CD4-positive, alpha-beta T cell (primary cell): ENCODE results near the gene RPL31. TPM values are rescaled to one million over a fixed set of nuclear protein-coding genes. Genes with fewer than 3 reads are reported as not detected.
"Not testable (repeated sequence)": the region's sequence is repeated elsewhere in the genome, so short reads cannot be mapped to it uniquely, and the experiment has no call there.

Source experiments
- ATAC-seq: fragments of 200-7000 bp; cut with Tn5 transposase; one replicate; pipeline ENCODE4 v1.10.0; 2022; ENCODE audit warnings: mild to moderate bottlenecking; ENCODE audit not compliant: poor library complexity
- CTCF ChIA-PET: fragments of 350-600 bp; sonication (Branson Sonifier 250); formaldehyde crosslinking; loops from one replicate; lab custom pipeline; 2021; ENCODE audit warnings: antibody characterized with exemption, inconsistent platforms; lab: Charles Lee
- POLR2A ChIA-PET: fragments of 350-600 bp; sonication (Branson Sonifier 250); formaldehyde crosslinking; loops from one replicate; lab custom pipeline; 2021; ENCODE audit warnings: antibody characterized with exemption, inconsistent platforms; lab: Charles Lee
- DNase-seq, 14 experiments: peaks; one replicate each; pipeline ENCODE4 v3.0.0-alpha.2; 2013 to 2020; ENCODE audit warnings: mixed read lengths in 2 of 14
- H3K27ac ChIP-seq, 2 donors: one replicate each; pipeline versions ENCODE4 v1.5.1 to v1.7.0; 2013; ENCODE audit warnings: low read length in 2 of 2, low read depth in 1 of 2, mild to moderate bottlenecking in 1 of 2
- H3K27me3 ChIP-seq, 2 experiments: 1 replicate in 1 of 2; 2 replicates in 1 of 2; pipeline versions ENCODE4 v1.6.1 to v1.7.0; 2013; ENCODE audit warnings: low read length in 2 of 2, control low read depth in 1 of 2, mild to moderate bottlenecking in 1 of 2, moderate library complexity in 1 of 2; ENCODE audit not compliant: insufficient read depth in 2 of 2, control insufficient read depth in 1 of 2
- H3K36me3 ChIP-seq: one replicate; pipeline ENCODE4 v1.6.1; 2013; ENCODE audit warnings: low read length, control low read depth; ENCODE audit not compliant: insufficient read depth
- H3K4me1 ChIP-seq: one replicate; pipeline ENCODE4 v1.6.1; 2013; ENCODE audit warnings: low read length, control low read depth; ENCODE audit not compliant: insufficient read depth
- H3K4me3 ChIP-seq: one replicate; pipeline ENCODE4 v1.5.1; 2013; ENCODE audit warnings: mild to moderate bottlenecking, low read length, moderate library complexity
- H3K9me3 ChIP-seq, 2 experiments: 1 replicate in 1 of 2; 2 replicates in 1 of 2; pipeline versions ENCODE4 v1.6.1 to v1.7.0; 2013; ENCODE audit warnings: low read length in 2 of 2, mild to moderate bottlenecking in 2 of 2, control low read depth in 1 of 2, moderate library complexity in 1 of 2; ENCODE audit not compliant: control insufficient read depth in 1 of 2, insufficient read depth in 1 of 2
- H3K27ac Mint-ChIP-seq: one replicate; pipeline ENCODE4 v1.8.0; 2020; ENCODE audit warnings: mixed read lengths
- H3K27me3 Mint-ChIP-seq: one replicate; pipeline ENCODE4 v1.8.0; 2021; ENCODE audit warnings: mixed read lengths
- H3K36me3 Mint-ChIP-seq: one replicate; pipeline ENCODE4 v1.8.0; 2021; ENCODE audit warnings: low read depth, mixed read lengths
- H3K4me1 Mint-ChIP-seq: one replicate; pipeline ENCODE4 v1.8.0; 2021; ENCODE audit warnings: low read depth, mixed read lengths
- H3K4me3 Mint-ChIP-seq: one replicate; pipeline ENCODE4 v1.8.0; 2020; ENCODE audit warnings: mild to moderate bottlenecking, mixed read lengths
- H3K9me3 Mint-ChIP-seq: one replicate; pipeline ENCODE4 v1.8.0; 2020; ENCODE audit warnings: mixed read lengths
- intact Hi-C, 2 experiments: fragments of 100-400 bp; cut with DNase I in 1 of 2; cut with micrococcal nuclease in 1 of 2; formaldehyde crosslinking; loops; one replicate each; pipeline versions ENCODE4 v1.15.1 to v1.9.0; 2023 to 2025; cut with DNase I, micrococcal nuclease
- total RNA-seq, 174 experiments: library from RNA in 2 of 174; stranded (reverse) in 2 of 174; gene quantifications; one replicate each; pipeline ENCODE4 v1.2.3 and lab custom pipeline; 2021 to 2026
- TF ChIP-seq, protein P1 (sequence below): fragments of 200-600 bp; IDR thresholded peaks from one replicate; pipeline ENCODE4 v1.8.0; 2022; ENCODE audit warnings: antibody characterized with exemption, mild to moderate bottlenecking

RPL31 gene
- total RNA-seq, 2 experiments from 2014 or later = 2,901 to 2,913 TPM

- Histone ChIP-seq H3K4me3 (no peak overlapping the region), H3K27ac (no peak overlapping the region), H3K27me3 (peaks cover 0 to 2% of the 10 kb centered on the region in 2 experiments), H3K36me3 (no peaks in the 10 kb centered on the region), H3K9me3 (no peaks in the 10 kb centered on the region), H3K4me1 (no peaks in the 10 kb centered on the region)
- intact Hi-C loops = no loop called here
- CTCF ChIA-PET = no interaction called here
- Mint-ChIP-seq H3K27me3 (no peaks in the 10 kb centered on the region), H3K27ac (no peak overlapping the region), H3K4me3 (no peak overlapping the region), H3K9me3 (no peaks in the 10 kb centered on the region), H3K4me1 (no peaks in the 10 kb centered on the region), H3K36me3 (peaks cover 5% of the 10 kb centered on the region)
- no peak for DNase-seq
- no peak for ATAC-seq
- TF ChIP-seq, protein P1, sequence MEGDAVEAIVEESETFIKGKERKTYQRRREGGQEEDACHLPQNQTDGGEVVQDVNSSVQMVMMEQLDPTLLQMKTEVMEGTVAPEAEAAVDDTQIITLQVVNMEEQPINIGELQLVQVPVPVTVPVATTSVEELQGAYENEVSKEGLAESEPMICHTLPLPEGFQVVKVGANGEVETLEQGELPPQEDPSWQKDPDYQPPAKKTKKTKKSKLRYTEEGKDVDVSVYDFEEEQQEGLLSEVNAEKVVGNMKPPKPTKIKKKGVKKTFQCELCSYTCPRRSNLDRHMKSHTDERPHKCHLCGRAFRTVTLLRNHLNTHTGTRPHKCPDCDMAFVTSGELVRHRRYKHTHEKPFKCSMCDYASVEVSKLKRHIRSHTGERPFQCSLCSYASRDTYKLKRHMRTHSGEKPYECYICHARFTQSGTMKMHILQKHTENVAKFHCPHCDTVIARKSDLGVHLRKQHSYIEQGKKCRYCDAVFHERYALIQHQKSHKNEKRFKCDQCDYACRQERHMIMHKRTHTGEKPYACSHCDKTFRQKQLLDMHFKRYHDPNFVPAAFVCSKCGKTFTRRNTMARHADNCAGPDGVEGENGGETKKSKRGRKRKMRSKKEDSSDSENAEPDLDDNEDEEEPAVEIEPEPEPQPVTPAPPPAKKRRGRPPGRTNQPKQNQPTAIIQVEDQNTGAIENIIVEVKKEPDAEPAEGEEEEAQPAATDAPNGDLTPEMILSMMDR = no peak
- POLR2A ChIA-PET = no interaction called here
These were observed 45.7 kb downstream of the RPL31 start for GRCh38 chr2:101047774-101048173.

- no peaks in the 10 kb centered on the region for H3K9me3 Mint-ChIP-seq
- H3K27me3 ChIP-seq = no peaks in the 10 kb centered on the region
- no peaks in the 10 kb centered on the region for H3K27me3 Mint-ChIP-seq
- peaks cover 5% of the 10 kb centered on the region for H3K36me3 Mint-ChIP-seq
- DNase-seq = no peak
- intact Hi-C loops = no loop called here
- POLR2A ChIA-PET = no interaction called here
- H3K4me1 ChIP-seq = no peaks in the 10 kb centered on the region
- H3K27ac ChIP-seq = no peak overlapping the region
- H3K4me3 Mint-ChIP-seq = no peak overlapping the region
- ATAC-seq = no peak
- CTCF ChIA-PET = no interaction called here
- no peak overlapping the region for H3K27ac Mint-ChIP-seq
- no peaks in the 10 kb centered on the region for H3K4me1 Mint-ChIP-seq
- H3K4me3 ChIP-seq = no peak overlapping the region
- no peaks in the 10 kb centered on the region for H3K36me3 ChIP-seq
- H3K9me3 ChIP-seq = no peaks in the 10 kb centered on the region
- TF ChIP-seq, protein P1 = no peak
These were observed 46.7 kb downstream of the RPL31 start for GRCh38 chr2:101048756-101049155.

- DNase-seq, H3K4me1 Mint-ChIP-seq, H3K27ac Mint-ChIP-seq, H3K27me3 Mint-ChIP-seq, H3K36me3 ChIP-seq, H3K4me1 ChIP-seq, POLR2A ChIA-PET, H3K36me3 Mint-ChIP-seq, H3K4me3 Mint-ChIP-seq, ATAC-seq, H3K27me3 ChIP-seq, CTCF ChIA-PET, H3K4me3 ChIP-seq, H3K9me3 ChIP-seq, H3K9me3 Mint-ChIP-seq, intact Hi-C loops, H3K27ac ChIP-seq: not testable (repeated sequence)
These were observed 48.8 kb downstream of the RPL31 start for GRCh38 chr2:101050886-101051285.

- H3K36me3 ChIP-seq = no peaks in the 10 kb centered on the region
- no peaks in the 10 kb centered on the region for H3K27me3 ChIP-seq
- DNase-seq (no peak), ATAC-seq (no peak)
- no peak overlapping the region for H3K27ac Mint-ChIP-seq
- CTCF ChIA-PET = no interaction called here
- no peaks in the 10 kb centered on the region for H3K4me1 ChIP-seq
- POLR2A ChIA-PET = no interaction called here
- no peaks in the 10 kb centered on the region for H3K27me3 Mint-ChIP-seq
- no peak overlapping the region for H3K4me3 ChIP-seq
- H3K36me3 Mint-ChIP-seq = peaks cover 5% of the 10 kb centered on the region
- H3K9me3 ChIP-seq = no peaks in the 10 kb centered on the region
- no peaks in the 10 kb centered on the region for H3K4me1 Mint-ChIP-seq
- TF ChIP-seq, protein P1 = no peak
- no peaks in the 10 kb centered on the region for H3K9me3 Mint-ChIP-seq
- intact Hi-C loops = no loop called here
- no peak overlapping the region for H3K4me3 Mint-ChIP-seq
- no peak overlapping the region for H3K27ac ChIP-seq
These were observed 50.1 kb downstream of the RPL31 start for GRCh38 chr2:101052147-101052546.
